ENCODE data around the gene ATAD2B.

The ATAD2B gene

GRCh38 chr2:23900541-23901322, 26.2 kb downstream of the ATAD2B start:
- H3K4me3 ChIP-seq (ENCODE audit: low read depth, low read length), result no peak overlapping the region

DNA sequence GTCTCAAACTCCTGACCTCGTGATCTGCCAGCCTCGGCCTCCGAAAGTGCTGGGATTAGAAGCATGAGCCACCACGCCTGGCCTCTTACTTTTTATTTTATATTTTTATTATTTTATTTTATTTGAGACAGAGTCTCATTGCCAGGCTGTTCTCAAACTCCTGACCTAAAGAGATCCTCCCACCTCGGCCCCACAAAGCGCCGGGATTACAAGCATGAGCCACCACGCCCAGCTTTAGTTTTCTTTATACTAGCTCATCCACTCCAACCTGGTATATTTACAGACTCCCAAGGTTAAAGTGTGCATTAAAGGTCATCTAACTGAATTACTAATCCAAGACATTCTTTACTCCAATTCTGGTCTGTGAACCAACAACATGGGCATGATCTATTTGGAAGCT, 26.8 kb downstream of the ATAD2B start:
- no peak overlapping the region for H3K4me3 ChIP-seq (ENCODE audit: low read depth, low read length)
- TF ChIP-seq CTCF (IDR thresholded peaks at IDR 0.05; ENCODE audit: borderline replicate concordance, insufficient read depth, low read depth, low read length), result no peak

More at GRCh38 chr2:23900541-23901322, 26.2 kb downstream of the ATAD2B start:
- no peak for TF ChIP-seq CTCF (IDR thresholded peaks at IDR 0.05; ENCODE audit: borderline replicate concordance, insufficient read depth, low read depth, low read length)

GRCh38 chr2:23871206-23871605, 55.7 kb downstream of the ATAD2B start:
- H3K4me3 ChIP-seq (ENCODE audit: low read depth, low read length), result no peak overlapping the region
- TF ChIP-seq CTCF (IDR thresholded peaks at IDR 0.05; ENCODE audit: borderline replicate concordance, insufficient read depth, low read depth, low read length), result no peak

GRCh38 chr2:23867449-23867848, 59.5 kb downstream of the ATAD2B start:
- no peak overlapping the region for H3K4me3 ChIP-seq (ENCODE audit: low read depth, low read length)
- TF ChIP-seq CTCF (IDR thresholded peaks at IDR 0.05; ENCODE audit: borderline replicate concordance, insufficient read depth, low read depth, low read length), result no peak

- TF ChIP-seq CTCF (IDR thresholded peaks at IDR 0.05; ENCODE audit: borderline replicate concordance, insufficient read depth, low read depth, low read length), result no peak
Measured at GRCh38 chr2:23862716-23863426, 64.1 kb downstream of the ATAD2B start.

GRCh38 chr2:23861952-23862351, 65.0 kb downstream of the ATAD2B start:
- TF ChIP-seq CTCF (IDR thresholded peaks at IDR 0.05; ENCODE audit: borderline replicate concordance, insufficient read depth, low read depth, low read length), result no peak
- H3K4me3 ChIP-seq (ENCODE audit: low read depth, low read length), result no peak overlapping the region

More at GRCh38 chr2:23862716-23863426, 64.1 kb downstream of the ATAD2B start:
- H3K4me3 ChIP-seq (ENCODE audit: low read depth, low read length), result no peak overlapping the region

All from GM12875 (cell line).